SK-N-SH (cell line): ENCODE results near the gene MALL.

Experiments used
- ELF1 ChIP-seq: IDR thresholded peaks from 2 replicates; pipeline ENCODE4 v1.4.0; 2012
- EP300 ChIP-seq, 2 experiments: IDR thresholded peaks; 2 replicates each; pipeline versions ENCODE4 v1.4.0 to v1.6.1; 2012; ENCODE audit warnings: borderline replicate concordance in 1 of 2, low read depth in 1 of 2, low read length in 1 of 2
- FOXM1 ChIP-seq: IDR thresholded peaks from 2 replicates; pipeline ENCODE4 v1.4.0; 2012; ENCODE audit warnings: low read depth, mild to moderate bottlenecking
- GABPA ChIP-seq: IDR thresholded peaks from 2 replicates; pipeline ENCODE4 v1.4.0; 2012; ENCODE audit warnings: low read depth, mild to moderate bottlenecking
- JUND ChIP-seq: IDR thresholded peaks from 2 replicates; pipeline ENCODE4 v1.4.0; 2012
- MAX ChIP-seq: IDR thresholded peaks from 2 replicates; pipeline ENCODE4 v1.4.0; 2012; ENCODE audit warnings: low read depth
- MXI1 ChIP-seq: IDR thresholded peaks from 2 replicates; pipeline ENCODE4 v1.6.1; 2012; ENCODE audit warnings: mild to moderate bottlenecking, low read depth, low read length, improper control_type of control experiment
- RAD21 ChIP-seq: IDR thresholded peaks from 2 replicates; pipeline ENCODE4 v1.6.1; 2012; ENCODE audit warnings: mild to moderate bottlenecking, low read length
- RCOR1 ChIP-seq: fragments of 150-350 bp; IDR thresholded peaks from 2 replicates; pipeline ENCODE4 v1.6.1; 2017; ENCODE audit warnings: antibody characterized with exemption, low read length
- TF ChIP-seq, protein P1 (sequence below): fragments of 200-600 bp; sonication (generic); IDR thresholded peaks from 2 replicates; pipeline ENCODE4 v1.6.1; 2017; ENCODE audit warnings: antibody characterized with exemption, mild to moderate bottlenecking, moderate library complexity
- TF ChIP-seq, protein P2 (sequence below): IDR thresholded peaks from 2 replicates; pipeline ENCODE4 v1.6.1; 2012; ENCODE audit warnings: mild to moderate bottlenecking, low read depth, low read length, moderate library complexity

GRCh38 chr2:110146945-110147332, 31.3 kb upstream of the MALL start:
- no peak for TF ChIP-seq GABPA
- no peak for TF ChIP-seq EP300 (IDR thresholded peaks at IDR 0.05; ENCODE audit: borderline replicate concordance in 1 of 2, low read depth in 1 of 2, low read length in 1 of 2)
- TF ChIP-seq FOXM1: no peak
- no peak for TF ChIP-seq JUND
- no peak for TF ChIP-seq RAD21
- no peak for TF ChIP-seq MXI1
- TF ChIP-seq, protein P1, sequence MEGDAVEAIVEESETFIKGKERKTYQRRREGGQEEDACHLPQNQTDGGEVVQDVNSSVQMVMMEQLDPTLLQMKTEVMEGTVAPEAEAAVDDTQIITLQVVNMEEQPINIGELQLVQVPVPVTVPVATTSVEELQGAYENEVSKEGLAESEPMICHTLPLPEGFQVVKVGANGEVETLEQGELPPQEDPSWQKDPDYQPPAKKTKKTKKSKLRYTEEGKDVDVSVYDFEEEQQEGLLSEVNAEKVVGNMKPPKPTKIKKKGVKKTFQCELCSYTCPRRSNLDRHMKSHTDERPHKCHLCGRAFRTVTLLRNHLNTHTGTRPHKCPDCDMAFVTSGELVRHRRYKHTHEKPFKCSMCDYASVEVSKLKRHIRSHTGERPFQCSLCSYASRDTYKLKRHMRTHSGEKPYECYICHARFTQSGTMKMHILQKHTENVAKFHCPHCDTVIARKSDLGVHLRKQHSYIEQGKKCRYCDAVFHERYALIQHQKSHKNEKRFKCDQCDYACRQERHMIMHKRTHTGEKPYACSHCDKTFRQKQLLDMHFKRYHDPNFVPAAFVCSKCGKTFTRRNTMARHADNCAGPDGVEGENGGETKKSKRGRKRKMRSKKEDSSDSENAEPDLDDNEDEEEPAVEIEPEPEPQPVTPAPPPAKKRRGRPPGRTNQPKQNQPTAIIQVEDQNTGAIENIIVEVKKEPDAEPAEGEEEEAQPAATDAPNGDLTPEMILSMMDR: no peak
- TF ChIP-seq MAX: no peak
- TF ChIP-seq, protein P2, sequence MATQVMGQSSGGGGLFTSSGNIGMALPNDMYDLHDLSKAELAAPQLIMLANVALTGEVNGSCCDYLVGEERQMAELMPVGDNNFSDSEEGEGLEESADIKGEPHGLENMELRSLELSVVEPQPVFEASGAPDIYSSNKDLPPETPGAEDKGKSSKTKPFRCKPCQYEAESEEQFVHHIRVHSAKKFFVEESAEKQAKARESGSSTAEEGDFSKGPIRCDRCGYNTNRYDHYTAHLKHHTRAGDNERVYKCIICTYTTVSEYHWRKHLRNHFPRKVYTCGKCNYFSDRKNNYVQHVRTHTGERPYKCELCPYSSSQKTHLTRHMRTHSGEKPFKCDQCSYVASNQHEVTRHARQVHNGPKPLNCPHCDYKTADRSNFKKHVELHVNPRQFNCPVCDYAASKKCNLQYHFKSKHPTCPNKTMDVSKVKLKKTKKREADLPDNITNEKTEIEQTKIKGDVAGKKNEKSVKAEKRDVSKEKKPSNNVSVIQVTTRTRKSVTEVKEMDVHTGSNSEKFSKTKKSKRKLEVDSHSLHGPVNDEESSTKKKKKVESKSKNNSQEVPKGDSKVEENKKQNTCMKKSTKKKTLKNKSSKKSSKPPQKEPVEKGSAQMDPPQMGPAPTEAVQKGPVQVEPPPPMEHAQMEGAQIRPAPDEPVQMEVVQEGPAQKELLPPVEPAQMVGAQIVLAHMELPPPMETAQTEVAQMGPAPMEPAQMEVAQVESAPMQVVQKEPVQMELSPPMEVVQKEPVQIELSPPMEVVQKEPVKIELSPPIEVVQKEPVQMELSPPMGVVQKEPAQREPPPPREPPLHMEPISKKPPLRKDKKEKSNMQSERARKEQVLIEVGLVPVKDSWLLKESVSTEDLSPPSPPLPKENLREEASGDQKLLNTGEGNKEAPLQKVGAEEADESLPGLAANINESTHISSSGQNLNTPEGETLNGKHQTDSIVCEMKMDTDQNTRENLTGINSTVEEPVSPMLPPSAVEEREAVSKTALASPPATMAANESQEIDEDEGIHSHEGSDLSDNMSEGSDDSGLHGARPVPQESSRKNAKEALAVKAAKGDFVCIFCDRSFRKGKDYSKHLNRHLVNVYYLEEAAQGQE: no peak
- no peak for TF ChIP-seq RCOR1
- no peak for TF ChIP-seq ELF1
